M059J (cell line): Measurements from ENCODE around the gene CNNM2. TPM values are rescaled to one million over a fixed set of nuclear protein-coding genes. Genes with fewer than 3 reads are reported as not detected.
"Not testable (repeated sequence)": the region's sequence is repeated elsewhere in the genome, so short reads cannot be mapped to it uniquely, and the experiment has no call there.

Experiments
- DNase-seq: peaks from one replicate; pipeline ENCODE4 v3.0.0-alpha.2; 2012; ENCODE audit warnings: low read depth
- total RNA-seq: library from RNA; depleted of rRNA; stranded (reverse); fragments of >200 nt; shearing (Covaris generic); gene quantifications from 2 replicates; pipeline ENCODE4 v1.2.3, GENCODE V29; 2014

The CNNM2 gene
- total RNA-seq, 1 experiment from 2014 or later, result 4.9 TPM

DNA sequence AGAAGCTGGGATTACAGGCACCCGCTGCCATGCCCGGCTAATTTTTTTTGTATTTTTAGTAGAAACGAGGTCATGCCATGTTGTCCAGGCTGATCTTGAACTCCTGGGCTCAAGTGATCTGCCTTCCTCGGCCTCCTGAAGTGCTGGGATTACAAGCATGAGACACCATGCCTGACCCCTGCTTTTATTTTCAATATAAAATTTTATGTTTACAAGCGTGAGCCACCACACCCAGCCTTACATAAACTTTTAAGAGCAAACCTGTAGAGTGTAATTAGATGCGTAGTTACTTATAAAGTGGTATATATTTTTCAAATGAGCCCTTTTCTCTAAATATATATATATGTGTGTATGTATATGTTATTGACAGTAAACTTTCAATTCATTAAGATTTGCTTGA lies 8.7 kb downstream of the CNNM2 start:
- DNase-seq, result no peak

GRCh38 chr10:102927311-102928010 lies 9.4 kb downstream of the CNNM2 start:
- no peak for DNase-seq

DNA sequence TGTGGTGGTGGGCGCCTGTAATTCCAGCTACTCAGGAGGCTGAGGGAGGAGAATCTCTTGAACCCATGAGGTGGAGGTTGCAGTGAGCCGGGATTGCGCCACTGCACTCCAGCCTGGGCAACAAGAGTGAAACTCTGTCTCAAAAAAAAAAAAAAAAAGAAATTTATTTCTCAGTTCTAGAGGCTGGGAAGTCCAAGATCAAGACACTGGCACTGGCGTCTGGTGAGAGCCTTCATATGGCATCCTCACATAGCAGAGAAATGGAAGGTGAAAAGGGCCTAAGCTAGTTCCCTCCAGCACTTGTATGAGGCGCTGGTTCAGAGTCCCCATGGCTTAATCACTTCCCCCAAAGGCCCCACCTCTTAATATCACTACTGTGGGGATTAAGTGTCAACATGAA lies 10.3 kb downstream of the CNNM2 start:
- not testable (repeated sequence) for DNase-seq

DNA sequence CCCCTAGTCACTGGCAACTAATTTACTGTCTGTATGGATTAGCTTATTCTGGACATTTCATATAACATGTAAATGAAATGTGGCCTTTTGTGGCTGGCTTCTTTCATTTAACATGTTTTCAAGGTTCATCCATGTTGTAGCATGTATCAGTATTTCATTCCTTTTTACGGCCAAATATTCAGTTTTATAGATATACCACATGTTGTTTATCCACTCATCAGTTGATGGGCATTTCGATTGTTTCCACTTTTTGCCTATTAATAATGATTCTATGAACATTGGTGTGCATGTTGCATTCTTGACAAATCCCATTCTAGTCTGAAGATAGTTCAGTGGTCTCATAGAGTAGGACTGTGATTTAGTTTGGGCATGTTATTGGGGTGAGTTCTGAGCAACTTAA lies 12.6 kb downstream of the CNNM2 start:
- DNase-seq, result no peak

GRCh38 chr10:102931643-102932042 lies 13.5 kb downstream of the CNNM2 start:
- peak; percentile 17 for DNase-seq

DNA sequence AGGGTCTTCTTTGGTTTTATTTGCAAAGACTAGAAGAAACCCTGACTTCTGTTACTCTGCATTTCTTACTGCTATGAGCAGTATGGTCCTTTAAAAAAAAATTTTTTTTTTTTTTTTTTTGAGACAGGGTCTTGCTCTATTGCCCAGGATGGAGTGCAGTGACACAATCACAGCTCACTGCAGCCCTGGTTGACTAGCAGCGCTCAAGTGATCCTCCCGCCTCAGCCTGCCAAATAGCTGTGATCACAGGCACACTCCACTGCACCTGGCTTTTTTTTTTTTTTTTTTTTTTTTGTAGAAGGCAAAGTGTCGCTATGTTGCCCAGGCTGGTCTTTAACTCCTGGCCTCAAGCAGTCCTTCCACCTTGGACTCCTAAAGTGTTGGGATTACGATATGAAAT lies 17.4 kb downstream of the CNNM2 start:
- no peak for DNase-seq

GRCh38 chr10:102935939-102936605 lies 18.0 kb downstream of the CNNM2 start:
- no peak for DNase-seq

GRCh38 chr10:102941401-102941800 lies 23.3 kb downstream of the CNNM2 start:
- DNase-seq, result no peak

DNA sequence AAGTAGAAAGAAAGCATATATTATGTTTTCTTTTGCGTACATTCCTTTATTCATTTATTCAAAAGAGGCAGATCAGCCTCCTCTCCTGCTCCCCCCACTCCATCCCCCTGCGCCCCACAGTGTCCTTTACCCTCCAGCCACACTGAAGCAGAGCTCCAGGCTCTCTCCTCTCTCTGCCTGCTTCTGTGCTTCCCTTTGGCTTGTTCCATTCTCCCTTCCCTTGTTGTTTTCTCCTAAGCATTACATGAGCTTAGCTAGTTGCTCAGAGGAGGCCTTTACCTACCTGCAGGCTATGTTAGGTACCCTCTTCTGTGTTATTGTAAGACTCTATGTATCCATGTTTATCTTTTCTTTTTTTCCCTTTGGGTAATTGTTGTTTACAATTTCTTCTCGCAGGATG lies 27.4 kb downstream of the CNNM2 start:
- no peak for DNase-seq

DNA sequence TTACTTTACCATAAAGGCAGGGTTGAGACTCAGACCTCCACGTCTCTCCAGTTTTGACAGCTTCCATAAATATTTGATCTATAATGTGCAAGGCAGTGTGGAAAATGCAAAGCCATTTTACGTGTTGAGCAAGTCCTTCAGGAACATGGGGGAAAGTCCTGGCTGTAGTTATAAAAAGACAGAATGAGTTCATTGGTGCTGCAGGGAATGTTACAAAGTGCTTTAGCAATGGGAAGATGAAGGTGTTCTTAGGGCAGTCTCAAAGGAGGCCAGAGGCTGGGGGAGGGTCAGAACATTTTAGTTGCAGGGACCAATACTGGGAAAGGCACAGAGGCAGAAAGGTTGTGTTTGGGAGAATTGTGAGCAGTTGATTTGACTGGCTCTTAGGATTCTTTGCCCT lies 27.9 kb downstream of the CNNM2 start:
- no peak for DNase-seq

DNA sequence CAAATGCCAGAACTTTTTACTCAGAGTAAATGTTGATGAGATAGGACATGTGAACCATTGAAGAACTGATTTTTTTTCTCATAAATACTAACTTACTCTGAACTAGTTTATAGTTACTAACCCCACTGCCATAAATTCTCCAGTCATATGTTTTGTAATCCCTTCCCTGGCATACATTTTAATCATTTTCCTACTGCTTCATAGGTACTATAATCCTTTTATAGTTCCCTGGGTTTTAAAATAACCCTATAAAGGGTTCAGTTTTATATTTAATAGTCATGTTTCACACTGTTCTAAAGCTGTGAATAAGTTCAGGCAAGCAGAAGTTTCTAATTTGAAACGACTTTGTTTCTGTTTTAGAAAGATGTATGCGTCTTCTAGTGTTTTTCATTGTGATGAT lies 28.9 kb downstream of the CNNM2 start:
- DNase-seq, result no peak

DNA sequence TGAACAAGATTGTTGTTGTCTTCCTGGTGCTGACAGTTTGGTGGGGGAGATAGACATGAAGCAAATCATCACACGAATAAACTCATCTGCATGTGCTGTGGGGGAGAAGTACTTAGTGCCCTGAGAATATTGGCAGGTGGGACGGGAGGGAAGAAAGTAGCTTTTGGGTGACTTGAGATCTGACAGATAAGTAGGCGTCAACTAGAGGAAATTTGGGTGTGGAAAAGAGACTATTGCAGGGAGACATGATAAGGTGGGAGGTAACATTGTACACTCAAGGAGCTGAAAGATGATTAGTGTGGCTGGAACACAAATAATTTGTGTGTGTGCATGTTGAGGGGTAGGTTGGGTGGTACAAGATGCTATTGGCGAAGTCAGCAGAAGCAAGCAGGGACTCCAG lies 30.1 kb downstream of the CNNM2 start:
- no peak for DNase-seq

DNA sequence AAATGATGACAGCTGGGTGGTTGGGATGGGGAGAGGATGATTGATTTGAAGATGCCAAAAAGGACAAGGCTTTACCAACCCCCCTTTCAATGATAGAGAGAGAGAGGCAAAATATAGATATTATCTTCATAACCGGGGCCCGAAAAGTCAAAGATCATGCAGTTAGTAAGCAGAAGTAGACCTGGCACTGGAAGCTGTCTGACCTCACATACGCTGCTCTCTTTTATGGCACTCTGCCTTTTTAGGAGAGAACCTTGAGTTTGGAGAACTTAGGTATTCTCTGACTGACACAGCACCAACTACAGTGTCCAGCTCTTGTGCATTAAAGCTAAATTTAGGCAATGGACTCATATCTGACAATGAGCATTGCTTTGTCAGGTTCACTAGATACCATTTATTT lies 30.7 kb downstream of the CNNM2 start:
- DNase-seq, result no peak

DNA sequence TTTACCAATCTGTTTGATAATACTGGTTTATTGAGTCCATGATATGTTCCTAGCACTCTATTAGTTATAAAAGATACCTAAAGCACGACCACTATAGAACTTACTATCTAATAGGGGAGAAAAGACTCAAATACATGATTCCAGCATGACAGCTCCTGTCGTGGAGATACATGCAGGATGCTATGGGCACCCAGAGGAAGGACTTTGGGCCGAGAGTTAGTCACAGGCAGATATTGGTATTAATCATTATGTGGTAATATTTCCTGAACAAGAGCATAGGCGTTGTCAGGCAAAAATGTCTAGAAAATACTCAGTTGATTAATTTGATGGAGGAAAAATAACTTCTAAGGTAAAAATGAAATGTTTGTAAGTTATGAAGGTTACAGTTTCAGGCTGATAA lies 31.8 kb downstream of the CNNM2 start:
- no peak for DNase-seq

DNA sequence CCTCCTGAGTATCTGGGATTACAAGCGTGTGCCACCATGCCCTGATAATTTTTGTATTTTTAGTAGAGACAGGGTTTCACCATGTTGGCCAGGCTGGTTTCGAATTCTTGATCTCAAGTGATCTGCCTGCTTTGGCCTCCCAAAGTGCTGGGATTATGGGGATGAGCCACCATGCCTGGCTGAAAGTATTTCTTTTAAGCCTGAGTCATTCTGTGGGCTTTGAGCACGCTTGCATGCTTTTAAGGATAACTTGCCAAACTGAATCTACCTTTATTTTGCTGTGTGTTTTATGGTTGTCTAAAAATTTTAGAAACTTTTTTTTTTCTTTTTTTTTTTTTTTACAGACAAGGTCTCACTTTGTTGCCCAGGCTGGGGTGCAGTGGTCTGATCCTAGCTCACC lies 33.2 kb downstream of the CNNM2 start:
- peak; percentile 32 for DNase-seq

GRCh38 chr10:102959360-102959759 lies 41.3 kb downstream of the CNNM2 start:
- no peak for DNase-seq

GRCh38 chr10:102960157-102960556 lies 42.1 kb downstream of the CNNM2 start:
- no peak for DNase-seq

DNA sequence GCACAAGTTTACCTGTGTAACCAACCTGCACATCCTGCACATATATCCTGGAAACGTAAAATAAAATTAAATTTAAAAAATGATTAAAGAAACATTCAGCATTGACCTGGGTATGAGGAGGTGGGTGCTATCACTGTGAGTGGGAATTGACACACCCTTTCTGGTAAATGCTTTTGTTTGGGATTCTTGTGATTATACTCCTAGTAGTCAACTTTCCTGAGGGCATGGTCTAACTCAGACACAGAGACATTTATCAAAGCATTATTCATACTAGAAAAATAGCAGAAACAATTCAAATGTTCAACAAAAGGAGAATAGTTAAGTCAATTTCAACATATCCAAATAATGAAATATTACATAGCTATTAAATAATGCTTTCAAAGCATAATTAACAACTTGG lies 44.2 kb downstream of the CNNM2 start:
- DNase-seq, result peak; percentile 13

DNA sequence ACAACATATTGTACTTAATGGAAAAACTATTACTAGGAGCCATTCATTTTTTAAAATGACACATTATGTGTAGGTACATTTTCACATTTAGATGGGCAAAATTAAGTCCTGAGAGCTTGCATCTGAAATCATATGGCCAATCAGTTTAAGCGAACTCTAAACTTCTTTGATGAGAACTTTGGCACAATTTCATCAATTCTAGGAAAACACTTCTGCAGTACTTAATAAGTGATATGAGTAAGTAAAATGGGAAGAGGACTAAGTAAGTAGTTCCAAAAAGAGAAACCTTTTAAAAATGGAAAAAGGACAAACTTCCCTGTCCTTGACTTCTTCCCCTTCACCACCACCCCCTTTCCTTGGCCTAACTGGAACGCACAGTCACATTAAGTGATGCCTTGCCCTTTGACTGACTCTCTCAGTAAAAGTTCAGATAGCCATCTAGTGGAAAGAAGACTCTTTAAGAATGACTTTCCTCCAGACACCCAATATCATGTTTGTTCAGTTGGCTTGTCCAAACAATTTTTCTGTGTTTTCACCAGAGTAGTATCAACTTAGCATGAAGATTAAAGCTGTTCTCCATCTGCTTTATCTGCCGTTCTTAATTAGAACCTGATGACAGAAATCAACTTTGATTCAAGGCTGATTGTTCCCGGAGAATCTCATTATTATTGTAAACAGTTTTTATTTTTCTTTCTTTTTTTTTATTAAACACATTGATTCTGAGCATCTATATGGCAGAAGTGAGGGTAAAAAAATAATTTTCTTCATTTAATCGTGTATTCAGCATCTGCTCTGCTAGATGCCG lies 45.1 kb downstream of the CNNM2 start:
- no peak for DNase-seq

DNA sequence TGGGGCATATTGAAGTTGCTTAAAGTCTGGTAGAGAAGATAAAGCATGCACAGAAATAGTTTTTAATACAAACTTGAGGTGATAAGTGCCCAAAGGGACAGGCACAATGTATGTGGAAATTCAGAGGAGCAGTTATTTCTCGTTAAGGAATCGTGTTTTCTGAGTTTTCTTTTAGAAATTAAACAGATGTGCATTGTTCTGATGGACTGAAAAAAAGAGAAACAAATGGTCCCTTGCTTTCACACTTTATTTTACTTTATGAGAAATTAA lies 45.6 kb downstream of the CNNM2 start:
- DNase-seq, result no peak

- not testable (repeated sequence) for DNase-seq
Measured at GRCh38 chr10:102964064-102964463, 46.0 kb downstream of the CNNM2 start.

DNA sequence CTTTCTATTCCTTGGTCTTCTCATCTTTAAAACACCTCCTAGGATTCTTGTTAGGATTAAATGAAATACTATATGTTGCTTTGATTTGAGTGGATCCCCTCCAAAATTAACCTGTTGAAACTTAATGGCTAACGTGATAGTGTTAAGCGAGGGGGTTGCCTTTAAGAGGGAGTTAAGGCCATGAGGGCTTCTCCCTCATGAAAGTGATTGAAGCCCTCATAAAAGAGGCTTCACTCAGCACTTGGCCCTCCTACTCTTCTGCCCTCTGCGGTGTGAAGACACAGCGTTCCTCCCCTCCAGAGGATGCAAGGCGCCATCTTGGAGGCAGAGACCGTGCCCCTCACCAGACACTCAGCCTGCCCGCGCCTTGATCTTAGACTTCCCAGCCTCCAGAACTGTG lies 46.6 kb downstream of the CNNM2 start:
- no peak for DNase-seq

- DNase-seq, result no peak
Measured at GRCh38 chr10:102965311-102965851, 47.3 kb downstream of the CNNM2 start.
